Measurements from ENCODE around the gene LRRC61.
"Not testable (repeated sequence)": the region's sequence is repeated elsewhere in the genome, so short reads cannot be mapped to it uniquely, and the experiment has no call there.

The LRRC61 gene

GRCh38 chr7:150316987-150317386, 6.2 kb upstream of the LRRC61 start:
- H3K9me3 Mint-ChIP-seq; H3K4me3 Mint-ChIP-seq; DNase-seq; ATAC-seq (replicated peaks); H3K27ac Mint-ChIP-seq; H3K27me3 Mint-ChIP-seq; H3K36me3 Mint-ChIP-seq: not testable (repeated sequence)
- peaks cover 17 to 32% of the 10 kb centered on the region in 2 donors for H3K4me1 Mint-ChIP-seq

- DNase-seq (no peak), ATAC-seq (replicated peaks) (no peak)
- no peak overlapping the region for H3K27ac Mint-ChIP-seq
- no peaks in the 10 kb centered on the region for H3K27me3 Mint-ChIP-seq
- H3K36me3 Mint-ChIP-seq: peaks cover 8 to 9% of the 10 kb centered on the region in 2 donors
- no peak overlapping the region for H3K4me3 Mint-ChIP-seq
- H3K9me3 Mint-ChIP-seq: no peaks in the 10 kb centered on the region
- peaks cover 23 to 41% of the 10 kb centered on the region in 2 donors for H3K4me1 Mint-ChIP-seq
Measured at GRCh38 chr7:150317748-150318444, 5.3 kb upstream of the LRRC61 start.

GRCh38 chr7:150321788-150322113, 1.4 kb upstream of the LRRC61 start:
- Mint-ChIP-seq H3K4me3 (peak overlapping the region; percentile 96 to 97), H3K27me3 (no peaks in the 10 kb centered on the region), H3K9me3 (no peaks in the 10 kb centered on the region), H3K4me1 (peaks cover 43 to 76% of the 10 kb centered on the region in 2 donors), H3K27ac (no peak overlapping the region), H3K36me3 (peaks cover 23 to 26% of the 10 kb centered on the region in 2 donors)
- DNase-seq (no peak), ATAC-seq (replicated peaks) (no peak)

- H3K4me1 Mint-ChIP-seq: peaks cover 43 to 81% of the 10 kb centered on the region in 2 donors
- no peaks in the 10 kb centered on the region for H3K27me3 Mint-ChIP-seq
- H3K9me3 Mint-ChIP-seq: no peaks in the 10 kb centered on the region
- peak overlapping the region; percentile 98 for H3K27ac Mint-ChIP-seq
- H3K4me3 Mint-ChIP-seq: peak overlapping the region; percentile 96 to 97
- no peak for DNase-seq
- ATAC-seq (replicated peaks): peak; percentile 38 to 49
- peaks cover 27 to 31% of the 10 kb centered on the region in 2 donors for H3K36me3 Mint-ChIP-seq
Measured at GRCh38 chr7:150322114-150322832, 882 bp upstream of the LRRC61 start.

GRCh38 chr7:150323682-150324372, 672 bp downstream of the LRRC61 start:
- H3K9me3 Mint-ChIP-seq: no peaks in the 10 kb centered on the region
- DNase-seq (no peak), ATAC-seq (replicated peaks) (peak; percentile 30 to 33)
- H3K4me1 Mint-ChIP-seq: peaks cover 41 to 76% of the 10 kb centered on the region in 2 donors
- peaks cover 33 to 34% of the 10 kb centered on the region in 2 donors for H3K36me3 Mint-ChIP-seq
- peak overlapping the region; percentile 98 for H3K27ac Mint-ChIP-seq
- no peaks in the 10 kb centered on the region for H3K27me3 Mint-ChIP-seq
- H3K4me3 Mint-ChIP-seq: peak overlapping the region; percentile 96 to 97

GRCh38 chr7:150324373-150324961, 1.3 kb downstream of the LRRC61 start:
- Mint-ChIP-seq H3K27me3 (no peaks in the 10 kb centered on the region), H3K4me1 (peaks cover 41 to 71% of the 10 kb centered on the region in 2 donors), H3K36me3 (peaks cover 37 to 39% of the 10 kb centered on the region in 2 donors), H3K4me3 (peak overlapping the region; percentile 96 to 97), H3K9me3 (no peaks in the 10 kb centered on the region), H3K27ac (peak overlapping the region; percentile 25)
- ATAC-seq (replicated peaks) (no peak), DNase-seq (no peak)

GRCh38 chr7:150325110-150325611, 2.0 kb downstream of the LRRC61 start:
- H3K4me3 Mint-ChIP-seq: peak overlapping the region; percentile 96 to 97
- peaks cover 37 to 39% of the 10 kb centered on the region in 2 donors for H3K36me3 Mint-ChIP-seq
- ATAC-seq (replicated peaks) (no peak), DNase-seq (no peak)
- H3K4me1 Mint-ChIP-seq: peaks cover 38 to 64% of the 10 kb centered on the region in 2 donors
- no peak overlapping the region for H3K27ac Mint-ChIP-seq
- H3K9me3 Mint-ChIP-seq: no peaks in the 10 kb centered on the region
- H3K27me3 Mint-ChIP-seq: no peaks in the 10 kb centered on the region

- Mint-ChIP-seq H3K4me3 (no peak overlapping the region), H3K27me3 (no peaks in the 10 kb centered on the region), H3K27ac (no peak overlapping the region), H3K4me1 (peaks cover 34 to 59% of the 10 kb centered on the region in 2 donors), H3K36me3 (peaks cover 37 to 39% of the 10 kb centered on the region in 2 donors), H3K9me3 (no peaks in the 10 kb centered on the region)
- no peak for ATAC-seq (replicated peaks)
- DNase-seq: no peak
Measured at GRCh38 chr7:150325901-150326300, 2.7 kb downstream of the LRRC61 start.

GRCh38 chr7:150326657-150327268, 3.6 kb downstream of the LRRC61 start:
- H3K9me3 Mint-ChIP-seq: no peaks in the 10 kb centered on the region
- ATAC-seq (replicated peaks) (peak in 1 of 2 donors; percentile 24), DNase-seq (no peak)
- no peak overlapping the region for H3K4me3 Mint-ChIP-seq
- no peak overlapping the region for H3K27ac Mint-ChIP-seq
- peaks cover 42 to 46% of the 10 kb centered on the region in 2 donors for H3K36me3 Mint-ChIP-seq
- H3K27me3 Mint-ChIP-seq: no peaks in the 10 kb centered on the region
- peaks cover 28 to 53% of the 10 kb centered on the region in 2 donors for H3K4me1 Mint-ChIP-seq

GRCh38 chr7:150327308-150327707, 4.2 kb downstream of the LRRC61 start:
- peaks cover 24 to 47% of the 10 kb centered on the region in 2 donors for H3K4me1 Mint-ChIP-seq
- H3K27ac Mint-ChIP-seq: no peak overlapping the region
- DNase-seq: no peak
- ATAC-seq (replicated peaks): no peak
- H3K4me3 Mint-ChIP-seq: no peak overlapping the region
- H3K36me3 Mint-ChIP-seq: peaks cover 42 to 46% of the 10 kb centered on the region in 2 donors
- H3K9me3 Mint-ChIP-seq: no peaks in the 10 kb centered on the region
- H3K27me3 Mint-ChIP-seq: no peaks in the 10 kb centered on the region

GRCh38 chr7:150329331-150330120, 6.4 kb downstream of the LRRC61 start:
- H3K36me3 Mint-ChIP-seq: peaks cover 43 to 46% of the 10 kb centered on the region in 2 donors
- H3K9me3 Mint-ChIP-seq: no peaks in the 10 kb centered on the region
- peaks cover 12 to 27% of the 10 kb centered on the region in 2 donors for H3K4me1 Mint-ChIP-seq
- ATAC-seq (replicated peaks) (no peak), DNase-seq (no peak)
- no peaks in the 10 kb centered on the region for H3K27me3 Mint-ChIP-seq
- H3K4me3 Mint-ChIP-seq: no peak overlapping the region
- no peak overlapping the region for H3K27ac Mint-ChIP-seq

GRCh38 chr7:150330211-150330885, 7.2 kb downstream of the LRRC61 start:
- no peaks in the 10 kb centered on the region for H3K27me3 Mint-ChIP-seq
- no peaks in the 10 kb centered on the region for H3K9me3 Mint-ChIP-seq
- no peak for DNase-seq
- no peak overlapping the region for H3K27ac Mint-ChIP-seq
- H3K4me3 Mint-ChIP-seq: no peak overlapping the region
- H3K4me1 Mint-ChIP-seq: peaks cover 5 to 19% of the 10 kb centered on the region in 2 donors
- ATAC-seq (replicated peaks): no peak
- H3K36me3 Mint-ChIP-seq: peaks cover 35 to 38% of the 10 kb centered on the region in 2 donors

Measured in stimulated activated naive B cell treated with anti-CD40 and anti-IgM and Interleukin-4, amounts not matched to agents 10 μg/mL and 1 μg/mL and 100 μg/mL, for 72 hours (primary cell).